ENCODE measurements around the gene TYMP.

The TYMP gene

DNA sequence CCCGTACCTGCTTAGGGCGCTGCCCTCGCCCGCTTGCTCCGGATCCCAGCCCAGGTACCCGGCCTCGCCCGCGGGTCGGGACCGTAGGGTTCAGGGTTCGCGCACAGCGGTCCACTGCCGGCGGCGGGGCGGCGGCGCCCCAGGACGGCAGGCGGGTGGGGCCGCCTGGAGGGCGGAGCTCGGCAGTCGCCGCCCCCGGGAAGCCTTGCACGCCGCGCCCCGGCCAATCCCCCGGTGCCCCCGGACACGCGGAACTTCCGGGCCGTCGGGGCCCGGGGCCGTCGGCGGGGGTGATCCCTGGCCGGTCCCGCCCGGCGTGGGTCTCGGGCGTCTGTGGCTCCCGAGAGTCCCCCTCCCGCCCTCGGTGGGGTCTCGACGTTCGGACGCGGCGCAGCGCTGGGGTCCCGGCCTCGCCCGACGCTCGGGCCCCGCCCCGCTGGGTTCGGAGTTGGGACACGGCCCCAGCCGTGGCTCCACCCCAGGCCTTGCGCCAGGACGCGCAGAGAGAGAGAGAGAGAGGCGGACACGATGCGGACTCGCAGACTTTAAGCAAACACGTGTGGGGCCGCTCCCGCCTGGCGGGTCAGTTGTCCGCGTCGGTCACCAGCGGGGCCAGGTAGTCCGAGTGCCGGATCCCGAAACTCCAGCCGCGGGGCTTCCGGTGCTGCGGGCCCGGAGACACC, at the start of gene TYMP:
Gene TYMP, minus strand, starts transcription at position 116 of the 683 bp plus-strand sequence. CDS start 303 bp downstream, outside the sequence.
- Histone ChIP-seq H3K27me3 (ENCODE audit: control insufficient read depth in 5 of 5, insufficient read depth in 4 of 5, low read length in 5 of 5) (no peaks in the 10 kb centered on the region), H3K9ac (ENCODE audit: low read length in 5 of 5) (peak within 1 kb of the TSS; percentile 38 to 96 (median 92)), H3K4me3 (ENCODE audit: low read depth in 1 of 5, low read length in 5 of 5) (peak within 1 kb of the TSS in 4 of 5 donors; percentile 71 to 85 (median 74)), H3K36me3 (ENCODE audit: control insufficient read depth in 5 of 5, insufficient read depth in 5 of 5, low read length in 5 of 5) (no peaks in the 10 kb centered on the region), H3K27ac (ENCODE audit: low read depth, low read length) (peak within 1 kb of the TSS; percentile 95), H3K4me1 (ENCODE audit: control insufficient read depth in 5 of 5, insufficient read depth in 5 of 5, low read length in 5 of 5) (peaks cover 7 to 80% (median 46%) of the 10 kb centered on the region in 5 donors), H3K9me3 (ENCODE audit: control insufficient read depth in 5 of 5, low read length in 5 of 5) (no peaks in the 10 kb centered on the region)

- Histone ChIP-seq H3K27ac (ENCODE audit: low read depth, low read length) (peak overlapping the region; percentile 46), H3K9ac (ENCODE audit: low read length in 5 of 5) (peak overlapping the region in 4 of 5 donors; percentile 21 to 71 (median 36)), H3K4me3 (ENCODE audit: low read depth in 1 of 5, low read length in 5 of 5) (peak overlapping the region in 3 of 5 donors; percentile 19 to 40 (median 39)), H3K27me3 (ENCODE audit: control insufficient read depth in 5 of 5, insufficient read depth in 4 of 5, low read length in 5 of 5) (no peaks in the 10 kb centered on the region), H3K9me3 (ENCODE audit: control insufficient read depth in 5 of 5, low read length in 5 of 5) (no peaks in the 10 kb centered on the region), H3K4me1 (ENCODE audit: control insufficient read depth in 5 of 5, insufficient read depth in 5 of 5, low read length in 5 of 5) (peaks cover 10 to 50% (median 38%) of the 10 kb centered on the region in 5 donors), H3K36me3 (ENCODE audit: control insufficient read depth in 5 of 5, insufficient read depth in 5 of 5, low read length in 5 of 5) (peaks cover 0 to 27% (median 7%) of the 10 kb centered on the region in 5 donors)
These were observed 49.0 kb upstream of the TYMP start for GRCh38 chr22:50578776-50579310.

GRCh38 chr22:50577987-50578775, 48.4 kb upstream of the TYMP start, which contains the start of gene CPT1B:
Gene CPT1B, minus strand, starts transcription at chr22:50578427. Its CDS starts 512 bp downstream, at chr22:50577915.
- peaks cover 6 to 43% (median 31%) of the 10 kb centered on the region in 5 donors for H3K4me1 ChIP-seq (ENCODE audit: control insufficient read depth in 5 of 5, insufficient read depth in 5 of 5, low read length in 5 of 5)
- peak within 1 kb of the TSS; percentile 46 for H3K27ac ChIP-seq (ENCODE audit: low read depth, low read length)
- peaks cover 0 to 31% (median 7%) of the 10 kb centered on the region in 5 donors for H3K36me3 ChIP-seq (ENCODE audit: control insufficient read depth in 5 of 5, insufficient read depth in 5 of 5, low read length in 5 of 5)
- H3K27me3 ChIP-seq (ENCODE audit: control insufficient read depth in 5 of 5, insufficient read depth in 4 of 5, low read length in 5 of 5), result no peaks in the 10 kb centered on the region
- H3K4me3 ChIP-seq (ENCODE audit: low read depth in 1 of 5, low read length in 5 of 5), result peak within 1 kb of the TSS in 3 of 5 donors; percentile 19 to 40 (median 39)
- H3K9ac ChIP-seq (ENCODE audit: low read length in 5 of 5), result peak within 1 kb of the TSS in 4 of 5 donors; percentile 21 to 71 (median 36)
- no peaks in the 10 kb centered on the region for H3K9me3 ChIP-seq (ENCODE audit: control insufficient read depth in 5 of 5, low read length in 5 of 5)

- H3K27me3 ChIP-seq (ENCODE audit: control insufficient read depth in 5 of 5, insufficient read depth in 4 of 5, low read length in 5 of 5), result no peaks in the 10 kb centered on the region
- no peak overlapping the region for H3K4me3 ChIP-seq (ENCODE audit: low read depth in 1 of 5, low read length in 5 of 5)
- H3K36me3 ChIP-seq (ENCODE audit: control insufficient read depth in 5 of 5, insufficient read depth in 5 of 5, low read length in 5 of 5), result peaks cover 0 to 36% (median 7%) of the 10 kb centered on the region in 5 donors
- no peaks in the 10 kb centered on the region for H3K9me3 ChIP-seq (ENCODE audit: control insufficient read depth in 5 of 5, low read length in 5 of 5)
- H3K27ac ChIP-seq (ENCODE audit: low read depth, low read length), result no peak overlapping the region
- H3K4me1 ChIP-seq (ENCODE audit: control insufficient read depth in 5 of 5, insufficient read depth in 5 of 5, low read length in 5 of 5), result peaks cover 6 to 43% (median 30%) of the 10 kb centered on the region in 5 donors
- H3K9ac ChIP-seq (ENCODE audit: low read length in 5 of 5), result no peak overlapping the region
These were observed 47.8 kb upstream of the TYMP start for GRCh38 chr22:50577697-50577986.

- Histone ChIP-seq H3K9me3 (ENCODE audit: control insufficient read depth in 5 of 5, low read length in 5 of 5) (no peaks in the 10 kb centered on the region), H3K4me1 (ENCODE audit: control insufficient read depth in 5 of 5, insufficient read depth in 5 of 5, low read length in 5 of 5) (peaks cover 6 to 41% (median 29%) of the 10 kb centered on the region in 5 donors), H3K27ac (ENCODE audit: low read depth, low read length) (no peak overlapping the region), H3K36me3 (ENCODE audit: control insufficient read depth in 5 of 5, insufficient read depth in 5 of 5, low read length in 5 of 5) (peaks cover 0 to 38% (median 7%) of the 10 kb centered on the region in 5 donors), H3K9ac (ENCODE audit: low read length in 5 of 5) (no peak overlapping the region), H3K4me3 (ENCODE audit: low read depth in 1 of 5, low read length in 5 of 5) (no peak overlapping the region), H3K27me3 (ENCODE audit: control insufficient read depth in 5 of 5, insufficient read depth in 4 of 5, low read length in 5 of 5) (no peaks in the 10 kb centered on the region)
These were observed 47.2 kb upstream of the TYMP start for GRCh38 chr22:50576806-50577696.

DNA sequence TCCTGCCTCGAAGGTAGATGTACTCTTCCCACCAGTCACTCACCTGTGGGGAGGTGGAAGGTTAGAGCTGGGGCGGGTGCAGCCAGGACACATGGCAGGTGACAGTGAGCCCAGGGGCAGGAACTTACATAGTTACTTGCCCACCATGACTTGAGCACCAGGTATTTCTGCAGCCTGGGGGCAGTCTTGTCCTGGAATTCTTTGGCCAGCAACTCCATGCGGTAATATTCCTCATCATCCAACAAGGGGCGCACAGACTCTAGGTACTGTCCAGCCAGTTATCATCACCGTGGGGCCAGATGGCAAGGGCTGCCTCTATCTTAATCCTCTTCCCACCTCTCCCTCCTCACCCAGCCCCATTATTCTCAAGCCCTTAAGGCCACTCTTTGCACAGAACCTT, 46.3 kb upstream of the TYMP start:
- Histone ChIP-seq H3K36me3 (ENCODE audit: control insufficient read depth in 5 of 5, insufficient read depth in 5 of 5, low read length in 5 of 5) (peaks cover 0 to 47% (median 10%) of the 10 kb centered on the region in 5 donors), H3K27ac (ENCODE audit: low read depth, low read length) (no peak overlapping the region), H3K4me1 (ENCODE audit: control insufficient read depth in 5 of 5, insufficient read depth in 5 of 5, low read length in 5 of 5) (peaks cover 4 to 40% (median 26%) of the 10 kb centered on the region in 5 donors), H3K9ac (ENCODE audit: low read length in 5 of 5) (no peak overlapping the region), H3K4me3 (ENCODE audit: low read depth in 1 of 5, low read length in 5 of 5) (no peak overlapping the region), H3K9me3 (ENCODE audit: control insufficient read depth in 5 of 5, low read length in 5 of 5) (no peaks in the 10 kb centered on the region), H3K27me3 (ENCODE audit: control insufficient read depth in 5 of 5, insufficient read depth in 4 of 5, low read length in 5 of 5) (no peaks in the 10 kb centered on the region)

- Histone ChIP-seq H3K9ac (ENCODE audit: low read length in 5 of 5) (no peak overlapping the region), H3K9me3 (ENCODE audit: control insufficient read depth in 5 of 5, low read length in 5 of 5) (no peaks in the 10 kb centered on the region), H3K27ac (ENCODE audit: low read depth, low read length) (no peak overlapping the region), H3K36me3 (ENCODE audit: control insufficient read depth in 5 of 5, insufficient read depth in 5 of 5, low read length in 5 of 5) (peaks cover 0 to 51% (median 15%) of the 10 kb centered on the region in 5 donors), H3K27me3 (ENCODE audit: control insufficient read depth in 5 of 5, insufficient read depth in 4 of 5, low read length in 5 of 5) (no peaks in the 10 kb centered on the region), H3K4me3 (ENCODE audit: low read depth in 1 of 5, low read length in 5 of 5) (no peak overlapping the region), H3K4me1 (ENCODE audit: control insufficient read depth in 5 of 5, insufficient read depth in 5 of 5, low read length in 5 of 5) (peaks cover 4 to 45% (median 32%) of the 10 kb centered on the region in 5 donors)
These were observed 45.7 kb upstream of the TYMP start for GRCh38 chr22:50575426-50575941.

DNA sequence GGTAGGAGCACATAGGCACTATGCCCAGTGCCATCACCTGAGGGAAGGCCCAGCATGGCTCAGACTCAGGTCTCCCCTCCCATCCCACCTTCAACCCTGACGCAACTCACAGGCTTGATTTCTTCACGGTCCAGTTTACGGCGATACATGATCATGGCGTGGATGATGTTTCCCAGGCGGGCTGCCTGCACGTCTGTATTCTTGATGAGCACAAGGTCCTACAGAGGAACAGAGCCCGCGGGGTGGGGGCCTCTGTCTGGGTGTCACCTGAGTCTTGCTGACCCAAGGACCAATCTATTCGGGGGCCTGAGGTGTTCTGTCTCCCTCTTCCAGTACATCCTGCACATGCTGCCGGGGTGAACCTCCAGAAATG, 44.6 kb upstream of the TYMP start:
- Histone ChIP-seq H3K9ac (ENCODE audit: low read length in 5 of 5) (no peak overlapping the region), H3K4me3 (ENCODE audit: low read depth in 1 of 5, low read length in 5 of 5) (no peak overlapping the region), H3K27ac (ENCODE audit: low read depth, low read length) (no peak overlapping the region), H3K36me3 (ENCODE audit: control insufficient read depth in 5 of 5, insufficient read depth in 5 of 5, low read length in 5 of 5) (peaks cover 0 to 52% (median 10%) of the 10 kb centered on the region in 5 donors), H3K9me3 (ENCODE audit: control insufficient read depth in 5 of 5, low read length in 5 of 5) (no peaks in the 10 kb centered on the region), H3K27me3 (ENCODE audit: control insufficient read depth in 5 of 5, insufficient read depth in 4 of 5, low read length in 5 of 5) (no peaks in the 10 kb centered on the region), H3K4me1 (ENCODE audit: control insufficient read depth in 5 of 5, insufficient read depth in 5 of 5, low read length in 5 of 5) (peaks cover 3 to 48% (median 34%) of the 10 kb centered on the region in 5 donors)
